CD4-positive, alpha-beta T cell treated with Interferon gamma for 1 hour (primary cell): ENCODE data around the gene PALB2.
A peak's percentile ranks its signal among the peaks of the same experiment; 100 is the strongest.
"Not testable (repeated sequence)": the region's sequence is repeated elsewhere in the genome, so short reads cannot be mapped to it uniquely, and the experiment has no call there.

Source experiments
- DNase-seq: peaks from one replicate; pipeline ENCODE4 v3.0.0-alpha.2; 2020

The PALB2 gene

DNA sequence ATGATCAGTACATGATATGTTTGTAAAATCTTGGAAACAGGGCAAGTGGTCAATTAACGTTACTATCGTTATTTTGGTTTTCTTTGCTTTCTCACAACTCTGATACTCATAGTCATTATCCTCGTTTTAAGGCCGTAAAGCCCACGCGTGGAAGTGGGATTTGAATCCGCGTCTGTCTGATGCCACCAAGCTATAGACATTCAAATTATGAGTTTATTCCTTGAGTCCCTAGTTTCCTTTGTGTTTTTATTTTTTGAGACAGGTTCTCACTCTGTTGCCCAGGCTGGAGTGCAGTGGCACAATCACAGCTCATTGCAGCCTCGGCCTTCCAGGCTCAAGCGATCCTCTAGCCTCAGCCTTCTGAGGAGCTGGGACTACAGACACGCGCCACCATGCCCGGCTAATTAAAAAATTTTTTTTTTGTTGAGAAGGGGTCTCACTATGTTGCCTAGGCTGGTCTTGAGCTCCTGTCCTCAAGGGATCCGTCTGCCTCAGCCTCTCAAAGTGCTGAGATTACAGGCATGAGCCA, 1.2 kb upstream of the PALB2 start:
- DNase-seq: no peak

DNA sequence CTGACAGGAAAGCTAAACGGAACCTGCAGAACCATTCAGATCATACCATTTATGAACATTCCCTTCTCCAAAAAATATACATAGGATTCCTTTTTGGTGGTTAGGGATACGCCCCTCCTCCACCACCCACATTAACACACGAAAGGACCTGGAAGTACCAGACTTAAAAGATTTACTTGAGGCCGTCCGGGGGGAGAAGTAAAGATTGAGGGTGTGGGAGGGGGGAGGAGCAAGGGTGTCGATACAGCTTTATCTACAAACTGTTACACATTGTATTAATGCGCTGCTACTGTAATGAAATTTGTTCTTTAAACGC, 537 bp downstream of the PALB2 start:
- DNase-seq: no peak

DNA sequence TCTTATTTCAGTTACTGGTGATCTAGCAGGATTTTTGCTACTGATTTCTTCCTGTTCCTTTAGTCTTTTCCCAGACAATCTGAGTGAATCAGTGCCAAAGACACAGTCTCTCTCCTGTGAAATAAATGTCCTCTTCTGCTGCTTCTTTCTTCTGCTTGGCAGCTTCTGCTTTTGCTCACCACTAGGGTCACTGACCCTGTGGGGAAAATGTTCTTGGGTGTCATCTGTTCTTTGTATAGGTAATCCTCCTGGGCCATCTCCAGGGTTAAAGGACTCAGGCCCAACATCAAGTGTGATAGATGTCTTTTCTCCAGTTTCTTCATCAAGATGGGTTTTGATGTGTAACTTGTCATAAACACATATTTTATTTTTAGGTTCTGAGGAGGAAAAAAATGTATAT, 5.2 kb downstream of the PALB2 start:
- no peak for DNase-seq

DNA sequence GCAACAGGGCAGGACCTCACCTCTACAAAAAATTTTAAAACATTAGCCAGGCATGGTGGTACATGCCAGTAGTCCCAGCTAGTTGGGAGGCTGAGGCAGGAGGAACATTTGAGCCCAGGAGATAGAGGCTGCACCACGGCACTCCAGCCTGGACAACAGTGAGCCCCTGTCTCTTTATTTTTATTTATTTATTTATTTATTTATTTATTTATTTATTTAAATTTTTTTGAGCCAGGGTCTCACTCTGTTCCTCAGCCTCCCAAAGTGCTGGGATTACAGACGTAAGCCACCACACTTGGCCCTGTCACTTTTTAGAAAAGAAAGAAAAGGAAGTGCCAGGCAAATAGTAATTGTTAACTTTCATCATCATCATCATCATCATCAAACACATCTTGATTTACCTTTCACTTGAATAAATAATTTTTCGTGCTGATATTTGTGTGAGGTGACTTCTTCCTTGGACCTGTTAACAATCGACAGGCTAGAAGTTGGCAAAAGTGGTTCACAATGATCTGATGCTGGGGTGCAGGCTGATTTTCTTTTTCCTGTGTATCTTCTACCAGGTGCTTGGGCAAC, 6.6 kb downstream of the PALB2 start:
- no peak for DNase-seq

DNA sequence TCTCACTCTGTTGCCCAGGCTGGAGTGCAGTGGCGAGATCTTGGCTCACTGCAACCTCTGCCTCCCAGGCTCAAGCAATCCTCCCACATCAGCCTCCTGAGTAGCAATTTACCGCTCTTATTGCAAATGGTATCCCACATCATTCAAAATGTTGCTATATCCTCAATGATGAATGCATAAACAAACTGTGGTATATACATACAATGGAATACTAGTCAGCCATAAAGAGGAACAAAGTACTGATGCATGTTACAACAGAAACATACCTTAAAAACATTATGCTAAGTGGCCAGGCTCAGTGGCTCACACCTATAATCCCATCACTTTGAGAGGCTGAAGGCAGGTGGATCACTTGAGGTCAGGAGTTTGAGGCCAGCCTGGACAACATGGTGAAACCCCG, 9.2 kb downstream of the PALB2 start:
- not testable (repeated sequence) for DNase-seq

DNA sequence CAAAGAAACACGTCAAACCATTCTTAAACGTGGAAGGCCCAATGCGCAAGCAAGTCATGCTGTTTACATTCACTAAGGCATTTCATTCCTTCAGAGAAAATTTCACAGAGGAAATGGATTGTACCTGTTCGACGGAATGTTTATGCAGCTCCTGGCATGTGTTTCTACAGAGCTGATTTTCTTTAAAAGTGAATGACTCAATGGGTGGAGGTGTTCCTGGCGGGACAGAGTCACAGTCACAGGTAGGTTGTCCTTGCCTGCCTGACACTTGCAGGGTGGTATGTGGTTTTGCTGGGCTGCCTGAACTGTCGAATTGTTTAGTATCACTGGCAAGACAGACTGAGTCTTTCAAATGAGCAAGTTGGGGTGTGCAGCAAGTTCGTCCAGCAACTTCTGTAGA, 11.6 kb downstream of the PALB2 start:
- no peak for DNase-seq

DNA sequence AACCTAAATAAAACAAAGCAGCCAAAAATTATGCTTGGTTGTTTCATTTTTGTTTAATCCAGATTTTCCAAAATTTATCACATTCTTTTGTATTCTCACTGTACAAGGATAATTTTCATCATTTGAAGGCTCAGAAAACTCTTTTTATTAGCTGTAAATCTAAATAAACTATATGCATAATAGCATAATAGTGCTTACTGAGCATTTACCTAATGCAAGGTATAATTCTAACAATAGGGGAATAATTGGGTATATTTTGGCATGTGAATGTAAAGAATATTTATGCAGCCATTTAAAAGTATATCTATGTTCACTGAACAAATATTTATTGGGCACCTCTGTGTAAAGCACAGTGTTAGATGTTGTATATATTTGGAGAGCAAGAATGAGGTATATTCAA, 17.0 kb downstream of the PALB2 start:
- no peak for DNase-seq

DNA sequence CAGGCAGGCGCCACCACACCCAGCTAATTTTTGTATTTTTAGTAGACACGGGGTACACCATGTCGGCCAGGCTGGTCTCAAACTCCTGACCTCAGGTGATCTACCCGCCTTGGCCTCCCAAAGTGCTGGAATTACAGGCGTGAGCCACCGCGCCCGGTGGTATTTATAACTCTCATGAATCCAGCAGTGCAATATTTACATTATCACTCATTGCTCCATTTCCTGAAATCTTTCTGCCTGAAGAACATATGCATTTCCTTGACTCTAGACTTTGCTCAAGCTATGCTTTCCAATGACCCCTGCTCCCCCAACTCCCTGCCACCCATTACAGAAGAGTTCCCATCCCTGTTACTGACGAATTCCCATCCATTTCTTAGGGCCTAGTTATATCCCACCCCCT, 25.3 kb downstream of the PALB2 start:
- no peak for DNase-seq

DNA sequence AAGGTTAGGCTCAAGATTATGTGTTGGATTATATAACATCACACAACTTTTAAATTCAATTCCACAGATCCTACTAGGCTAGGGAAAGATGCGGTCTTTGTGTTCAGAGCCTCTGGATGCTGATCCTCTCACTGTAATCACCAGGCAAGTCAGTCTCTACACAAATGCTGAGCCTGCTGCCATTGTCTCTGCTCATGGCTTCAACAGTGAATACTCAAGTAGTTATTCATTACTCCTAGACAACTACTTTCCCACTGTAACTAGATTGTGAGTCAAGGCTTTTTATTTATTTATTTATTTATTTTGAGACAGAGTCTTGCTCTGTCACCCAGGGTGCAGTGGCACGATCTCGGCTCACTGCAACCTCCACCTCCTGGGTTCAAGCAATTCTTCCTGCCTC, 29.2 kb downstream of the PALB2 start:
- DNase-seq: no peak

DNA sequence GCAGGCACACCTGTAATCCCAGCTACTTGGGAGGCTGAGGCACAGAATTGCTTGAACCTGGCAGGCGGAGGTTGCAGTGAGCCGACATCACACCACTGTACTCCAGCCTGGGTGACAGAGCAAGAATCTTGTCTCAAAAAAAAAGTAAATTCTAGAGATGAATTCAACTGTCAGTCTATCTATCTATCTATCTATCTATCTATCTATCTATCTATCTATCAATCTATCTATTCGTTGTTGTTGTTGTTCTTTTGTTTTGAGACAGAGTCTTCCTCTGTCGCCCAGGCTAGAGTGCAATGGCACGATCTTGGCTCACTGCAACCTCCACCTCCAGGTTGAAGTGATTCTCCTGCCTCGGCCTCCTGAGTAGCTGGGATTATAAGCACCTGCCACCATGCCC, 30.2 kb downstream of the PALB2 start:
- DNase-seq: not testable (repeated sequence)

DNA sequence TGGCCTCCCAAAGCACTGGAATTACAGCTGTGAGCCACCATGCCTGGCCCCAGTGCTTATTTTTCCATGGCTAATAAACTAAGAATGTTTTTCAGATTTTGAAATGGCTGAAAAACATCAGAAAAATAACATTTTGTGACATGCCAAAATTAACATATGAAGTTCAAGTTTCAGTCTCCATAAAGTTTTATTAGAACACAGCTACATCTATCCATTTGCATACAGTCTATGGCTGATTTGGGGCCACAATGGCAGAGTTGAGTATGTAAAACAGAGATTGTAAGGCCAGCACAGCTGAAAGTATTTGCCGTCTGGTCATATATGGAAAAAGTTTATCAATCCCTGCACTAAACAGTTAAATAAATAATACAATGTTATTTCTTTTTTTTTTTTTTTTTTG, 31.2 kb downstream of the PALB2 start:
- no peak for DNase-seq

DNA sequence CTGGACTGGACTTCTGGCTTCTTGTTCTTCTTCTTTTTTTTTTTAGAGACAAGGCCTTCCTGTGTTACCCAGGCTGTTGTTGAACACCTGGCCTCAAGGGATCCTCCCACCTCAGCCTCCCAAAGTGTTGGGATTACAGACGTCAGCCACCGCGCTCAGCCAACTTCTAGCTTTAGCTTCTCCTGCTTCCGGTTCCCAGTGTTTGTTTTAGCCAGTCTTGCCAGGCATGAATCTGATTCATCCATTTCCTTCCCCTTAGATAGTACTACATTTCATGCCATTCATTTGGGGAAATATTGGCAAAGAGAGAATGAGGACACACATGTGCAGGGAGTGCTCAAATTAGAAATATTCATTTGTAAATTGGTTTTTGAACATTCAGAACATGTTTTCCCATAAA, 32.9 kb downstream of the PALB2 start:
- DNase-seq: no peak

DNA sequence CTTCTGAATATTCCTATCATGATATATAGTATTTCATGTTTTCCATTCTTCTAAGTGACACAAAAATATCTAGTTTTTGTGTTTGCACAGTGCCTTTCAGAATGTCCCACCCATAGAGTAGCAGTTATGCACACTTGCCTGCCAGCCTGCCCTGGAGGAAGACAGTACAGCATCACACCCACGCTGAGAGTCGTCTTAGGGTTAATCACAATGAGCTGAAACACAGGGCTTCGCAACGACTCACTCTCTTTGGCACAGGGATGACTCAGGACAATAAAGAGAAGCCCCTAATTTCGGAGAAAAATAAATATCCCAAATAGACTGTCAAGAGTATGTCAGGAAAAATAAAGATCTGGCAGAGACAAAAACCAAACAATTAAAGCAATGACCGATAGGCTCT, 33.4 kb downstream of the PALB2 start:
- DNase-seq: no peak

DNA sequence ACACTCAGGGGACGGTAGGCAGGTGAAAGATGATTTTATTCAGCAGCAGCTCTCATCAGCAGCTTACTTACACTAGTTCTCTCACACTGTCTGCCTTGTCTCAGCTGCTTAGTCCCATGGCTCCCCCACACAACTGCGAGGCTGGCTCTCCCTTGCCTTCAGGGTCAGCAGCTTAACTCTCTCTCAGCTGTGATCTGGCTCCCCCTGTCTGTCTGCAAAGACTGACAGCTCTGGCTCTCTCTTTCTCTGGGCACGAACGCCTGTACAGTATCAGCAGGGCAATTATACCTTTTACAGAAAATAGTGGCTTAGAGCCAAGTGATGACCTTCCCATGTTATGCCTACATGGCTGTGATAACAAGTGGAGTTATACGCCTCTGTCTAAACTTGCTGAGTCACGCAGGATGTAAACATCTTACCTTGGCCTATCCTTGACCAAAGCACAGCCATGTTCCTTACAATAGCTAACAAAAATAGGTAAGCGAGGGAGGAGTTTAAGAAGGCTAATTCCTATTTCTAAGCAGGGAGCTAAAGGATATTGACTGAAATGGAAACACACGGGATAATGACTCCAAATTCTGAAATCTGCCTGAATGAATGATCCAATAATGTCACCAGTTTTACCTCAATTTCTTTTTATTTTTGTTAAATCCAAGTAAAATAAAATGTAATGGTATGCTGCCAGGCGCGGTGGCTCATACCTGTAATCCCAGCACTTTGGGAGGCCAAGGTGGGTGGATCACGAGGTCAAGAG, 43.9 kb downstream of the PALB2 start:
- DNase-seq: peak; percentile 23

DNA sequence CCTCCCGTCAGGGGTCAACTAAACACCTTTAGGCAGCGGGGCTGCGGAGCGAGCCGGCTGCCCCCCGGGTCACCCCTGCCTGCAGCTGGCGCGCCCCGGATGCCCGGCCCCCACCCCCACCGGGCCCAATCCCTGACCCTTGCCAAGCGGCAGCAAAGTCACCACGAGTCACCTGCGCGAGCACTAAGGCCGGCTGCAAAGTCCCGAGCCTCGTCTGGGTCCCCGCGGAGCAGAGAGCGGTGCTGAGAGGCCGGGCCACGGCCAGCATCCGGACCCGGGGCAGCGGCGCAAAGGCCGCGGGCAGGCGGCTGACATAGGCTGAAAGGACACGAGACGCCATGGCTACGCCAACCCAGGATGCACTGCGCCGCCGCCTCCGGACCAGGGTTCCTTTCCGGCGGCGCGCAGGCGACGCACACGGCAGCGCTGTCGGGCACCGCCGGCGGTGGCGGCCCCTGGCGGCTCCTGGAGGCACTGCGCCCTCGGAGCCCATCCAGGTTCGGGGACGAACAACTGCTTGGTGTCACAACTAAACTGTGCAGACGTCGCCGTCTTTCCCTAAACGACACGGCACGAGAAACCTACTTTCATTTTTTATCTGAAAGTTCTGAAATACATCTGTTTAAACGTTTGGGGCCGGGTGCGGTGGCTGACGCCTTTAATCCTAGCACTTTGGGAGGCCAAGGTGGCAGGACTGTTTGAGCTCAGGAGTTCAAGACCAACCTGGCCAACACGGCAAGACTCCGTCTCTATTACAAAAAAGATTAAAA, 45.0 kb downstream of the PALB2 start, which contains the start of gene NDUFAB1:
TSS of gene NDUFAB1 (minus strand) at position 366 of the 770 bp plus-strand sequence. CDS start at position 340, 26 bp downstream.
- DNase-seq: peak; percentile 86

DNA sequence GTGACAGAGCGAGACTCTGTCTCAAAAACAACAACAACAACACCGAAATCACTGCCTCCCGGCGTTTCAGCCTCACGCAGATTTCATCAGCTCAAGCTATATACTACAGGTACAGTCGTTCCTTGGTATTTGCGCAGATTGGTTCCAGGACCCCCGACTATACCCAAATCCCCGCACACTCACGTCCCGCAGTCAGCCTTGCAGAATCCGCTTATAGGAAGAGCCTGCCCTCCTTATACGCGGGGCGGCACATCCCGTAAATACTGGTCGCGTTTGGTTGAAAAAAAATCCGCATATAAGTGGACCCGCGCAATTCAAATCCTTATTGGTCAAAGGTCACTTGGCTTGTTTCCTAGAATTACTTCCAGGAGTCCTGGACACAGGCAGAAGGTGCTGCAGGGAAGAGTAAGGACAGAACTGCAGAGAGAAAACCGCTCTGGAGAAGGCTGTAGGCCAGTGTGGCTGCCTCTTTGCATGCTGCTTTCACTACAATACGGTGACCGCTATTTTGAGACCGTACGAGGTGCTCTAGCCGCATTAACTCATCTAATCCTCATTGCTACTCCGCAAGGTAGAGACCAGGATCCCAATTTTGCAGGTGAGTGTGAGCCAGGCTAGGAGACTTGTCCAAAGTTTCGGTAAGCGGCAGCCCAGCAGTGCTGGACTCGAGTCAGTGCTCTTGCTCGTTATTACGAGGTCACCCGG, 45.7 kb downstream of the PALB2 start:
- no peak for DNase-seq

DNA sequence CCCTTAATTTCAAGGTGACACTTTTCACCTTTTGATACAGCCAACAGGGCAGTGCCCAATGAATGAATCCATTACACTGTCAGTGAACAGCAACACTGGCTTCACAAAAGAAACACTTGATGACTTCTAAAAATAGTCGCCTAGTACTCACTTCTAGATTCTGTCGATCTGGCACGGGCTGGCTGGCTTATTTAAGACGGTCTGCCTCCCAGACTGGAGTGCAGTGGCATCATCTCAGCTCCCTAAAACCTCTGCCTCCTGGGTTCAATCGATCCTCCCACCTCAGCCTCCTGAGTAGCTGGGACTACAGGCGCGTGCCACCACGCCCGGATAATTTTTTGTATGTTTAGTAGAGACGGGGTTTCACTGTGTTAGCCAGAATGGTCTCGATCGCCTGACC, 46.9 kb downstream of the PALB2 start:
- DNase-seq: no peak

DNA sequence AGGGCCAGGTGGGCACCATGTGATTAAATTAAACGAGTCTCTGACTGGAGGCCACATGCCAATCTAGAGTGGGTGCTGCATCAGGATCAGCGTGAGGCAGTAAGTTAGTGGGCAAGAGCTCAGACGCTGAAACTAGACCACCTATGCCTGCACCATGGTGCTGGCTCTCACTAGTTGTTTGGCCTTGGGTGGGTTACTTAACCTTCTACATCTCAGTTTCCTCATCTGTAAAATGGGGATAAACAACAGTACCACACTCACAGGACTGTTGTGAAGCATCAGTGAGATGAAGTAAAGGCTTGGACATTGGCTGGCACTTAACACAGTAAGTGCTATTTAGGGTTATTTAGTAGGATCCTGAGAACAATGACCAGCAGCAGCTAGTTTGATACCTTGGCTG, 50.9 kb downstream of the PALB2 start:
- no peak for DNase-seq

DNA sequence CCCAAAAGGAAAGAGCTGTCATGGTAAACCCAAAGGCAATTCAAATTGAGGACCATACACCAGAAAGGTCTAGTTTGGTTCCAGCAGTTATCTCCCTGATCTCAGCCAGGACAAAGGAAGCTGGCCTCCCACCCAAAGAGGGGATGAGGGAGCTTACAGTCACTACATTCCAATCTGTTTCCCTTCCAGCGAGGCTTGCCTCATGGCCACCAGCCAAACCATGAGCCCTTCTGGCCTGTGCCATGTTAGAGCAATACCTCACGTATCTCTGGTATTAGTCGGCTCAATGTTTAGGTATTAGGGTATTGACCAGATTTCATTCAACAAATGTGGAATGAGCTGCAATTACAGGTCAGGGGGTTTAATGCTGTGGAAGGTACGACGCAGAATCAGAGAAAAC, 53.4 kb downstream of the PALB2 start:
- no peak for DNase-seq

DNA sequence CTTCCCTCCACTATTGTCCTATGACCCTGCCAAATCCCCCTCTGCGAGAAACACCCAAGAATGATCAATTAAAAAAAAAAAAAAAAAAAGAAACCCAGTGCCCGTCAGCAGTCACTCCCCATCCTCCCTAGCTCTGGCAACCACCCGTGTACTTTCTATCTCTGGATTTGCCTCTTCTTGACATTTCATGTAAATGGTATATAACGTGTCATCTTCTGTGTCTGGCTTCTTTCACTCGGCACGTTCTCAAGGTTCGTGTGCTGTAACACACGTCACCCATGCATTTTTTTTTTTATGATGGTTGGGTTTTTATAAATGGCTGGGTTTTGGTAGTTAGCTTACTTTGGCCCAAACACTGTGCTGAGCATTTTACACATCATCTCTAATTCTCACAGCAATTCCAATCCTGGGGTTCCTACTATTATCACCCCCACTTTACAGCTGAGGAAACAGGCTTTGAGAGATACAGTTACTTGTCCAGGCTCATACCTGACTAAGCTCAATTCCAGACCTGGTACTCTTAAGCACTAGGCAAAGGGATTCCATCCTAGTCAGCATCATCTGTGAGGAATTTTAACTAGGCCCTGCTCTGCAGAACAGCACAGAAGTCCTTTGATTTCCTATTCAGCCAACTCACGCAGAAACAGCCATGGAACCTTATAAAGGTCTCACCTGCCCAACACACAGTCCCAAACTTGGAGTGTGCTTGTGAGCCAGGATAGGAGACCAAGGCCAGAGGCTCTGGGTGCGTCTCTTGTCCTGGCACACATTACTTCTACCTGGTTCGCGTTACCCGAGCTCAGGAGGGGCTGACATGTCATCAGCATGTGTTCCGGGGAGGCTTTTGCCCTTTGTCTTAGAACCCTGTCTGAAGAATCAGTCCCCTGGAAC, 56.7 kb downstream of the PALB2 start:
- DNase-seq: no peak

DNA sequence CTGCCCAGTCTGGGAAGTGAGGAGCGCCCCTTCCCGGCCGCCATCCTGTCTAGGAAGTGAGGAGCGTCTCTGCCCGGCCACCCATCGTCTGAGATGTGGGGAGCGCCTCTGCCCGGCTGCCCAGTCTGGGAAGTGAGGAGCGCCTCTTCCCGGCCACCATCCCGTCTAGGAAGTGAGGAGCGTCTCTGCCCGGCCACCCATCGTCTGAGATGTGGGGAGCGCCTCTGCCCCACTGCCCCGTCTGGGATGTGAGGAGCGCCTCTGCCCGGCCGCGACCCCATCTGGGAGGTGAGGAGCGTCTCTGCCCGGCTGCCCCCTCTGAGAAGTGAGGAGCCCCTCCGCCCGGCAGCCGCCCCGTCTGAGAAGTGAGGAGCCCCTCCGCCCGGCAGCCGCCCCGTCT, 57.8 kb downstream of the PALB2 start:
- DNase-seq: not testable (repeated sequence)

DNA sequence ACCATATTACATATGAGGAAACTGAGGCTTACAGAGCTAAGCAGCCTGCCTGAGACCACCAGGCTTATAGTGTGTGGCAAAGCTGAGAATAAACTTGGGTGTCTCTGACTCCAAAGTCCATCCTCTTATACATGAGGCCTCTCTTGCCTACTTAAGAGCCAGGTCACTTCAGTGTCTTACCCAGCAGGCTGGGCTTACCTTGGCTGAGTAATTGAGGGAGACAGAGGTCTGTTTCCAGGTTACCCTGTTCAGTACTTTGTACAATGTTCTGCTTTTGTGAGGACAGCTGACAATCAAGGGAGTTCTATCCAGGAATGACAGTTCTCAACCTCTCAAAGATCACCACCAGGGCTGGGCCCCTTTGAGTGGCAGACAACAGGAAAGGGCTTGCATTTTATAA, 59.3 kb downstream of the PALB2 start:
- DNase-seq: no peak
